K562 (cell line): Measurements from ENCODE around the gene NCOA6. TPM values are rescaled to one million over a fixed set of nuclear protein-coding genes. Genes with fewer than 3 reads are reported as not detected.

Source experiments
- EGR1 ChIP-seq: fragments of 450-650 bp; conservative IDR thresholded peaks from 2 replicates; pipeline ENCODE4 v1.6.1; 2017; ENCODE audit warnings: mild to moderate bottlenecking
- FOXK1 ChIP-seq: sonication (generic); formaldehyde crosslinking; IDR thresholded peaks from 2 replicates; pipeline ENCODE4 v1.8.0; 2022; ENCODE audit warnings: missing genetic modification reagents, mild to moderate bottlenecking, borderline replicate concordance
- HDAC1 ChIP-seq, 2 experiments: fragments of 450-650 bp; IDR thresholded peaks; 2 replicates each; pipeline ENCODE4 v1.6.1; 2016 to 2017; ENCODE audit warnings: inconsistent platforms in 1 of 2, mild to moderate bottlenecking in 1 of 2, moderate library complexity in 1 of 2
- KHSRP ChIP-seq: fragments of 450-650 bp; IDR thresholded peaks from 2 replicates; pipeline ENCODE4 v1.6.1; 2017
- MCM7 ChIP-seq, 2 experiments: fragments of 450-650 bp; IDR thresholded peaks; 2 replicates each; pipeline ENCODE4 v1.6.1; 2016 to 2018
- SP2 ChIP-seq: IDR thresholded peaks from 2 replicates; pipeline ENCODE4 v1.6.1; 2011; ENCODE audit warnings: mild to moderate bottlenecking, low read depth, low read length, moderate library complexity; ENCODE audit not compliant: poor library complexity, severe bottlenecking; ENCODE audit errors: extremely low read depth
- TCF7L2 ChIP-seq: fragments of 150-350 bp; IDR thresholded peaks from 2 replicates; pipeline ENCODE4 v1.6.1; 2016; ENCODE audit warnings: low read depth, mild to moderate bottlenecking, low read length, moderate library complexity
- ZSCAN32 ChIP-seq: fragments of 450-650 bp; formaldehyde crosslinking; IDR thresholded peaks from 2 replicates; pipeline ENCODE4 v1.4.0; 2020; ENCODE audit warnings: mild to moderate bottlenecking, moderate library complexity
- ZZZ3 ChIP-seq: fragments of 450-650 bp; IDR thresholded peaks from 2 replicates; pipeline ENCODE4 v1.6.1; 2016; ENCODE audit warnings: antibody characterized with exemption, mild to moderate bottlenecking, moderate library complexity
- polyA plus RNA-seq, 8 experiments: library from polyadenylated mRNA; depleted of rRNA in 4 of 8; stranded (reverse) in 5 of 8; unstranded in 3 of 8; fragments of >200 nt; fragmentation: Nextera tagmentation in 2 of 8; fragmentation: Illumina TruSeq in 1 of 8; extraction: Ambion mirVana in 2 of 8; extraction: Trizol in 1 of 8; gene quantifications; 2 replicates each; pipeline versions ENCODE4 v1.2.1 to v1.2.3, GENCODE V29; 2011 to 2014; ENCODE audit warnings: inconsistent platforms in 1 of 8, missing spikeins in 1 of 8
- total RNA-seq, 7 experiments: library from RNA; depleted of rRNA in 6 of 7; stranded (reverse); fragments of >200 nt in 6 of 7; fragmentation: Illumina TruSeq in 2 of 7; extraction: Trizol in 2 of 7; gene quantifications; 2 replicates each; pipeline versions ENCODE4 v1.2.1 to v1.2.3, GENCODE V29; 2011 to 2021; ENCODE audit warnings: low replicate concordance in 1 of 7
- TF ChIP-seq, protein P1 (sequence below): fragments of 250-450 bp; sonication (Bioruptor Pico); IDR thresholded peaks from 2 replicates; pipeline ENCODE4 v1.5.0; 2020; ENCODE audit warnings: mild to moderate bottlenecking
- TF ChIP-seq, protein P2 (sequence below): sonication (generic); formaldehyde crosslinking; IDR thresholded peaks from 2 replicates; pipeline ENCODE4 v1.8.0; 2022; ENCODE audit warnings: mild to moderate bottlenecking, missing genetic modification reagents
- TF ChIP-seq, protein P3 (sequence below): fragments of 450-650 bp; conservative IDR thresholded peaks from 2 replicates; pipeline ENCODE4 v1.6.1; 2016; ENCODE audit warnings: missing genetic modification characterization, low read depth, mild to moderate bottlenecking, control low read depth, missing compliant biosample characterization
- TF ChIP-seq, protein P4 (sequence below): fragments of 200-600 bp; sonication (generic); IDR thresholded peaks from one replicate; pipeline ENCODE4 v1.6.1; 2012; ENCODE audit warnings: mild to moderate bottlenecking, low read depth, low read length, inconsistent platforms

Gene NCOA6
- total and polyA plus RNA-seq, 9 of the 15 experiments (the other 6 are each of a cell fraction or from before 2014, with no cell fraction given) = 6.1 to 25.0 (median 9.5) TPM

DNA sequence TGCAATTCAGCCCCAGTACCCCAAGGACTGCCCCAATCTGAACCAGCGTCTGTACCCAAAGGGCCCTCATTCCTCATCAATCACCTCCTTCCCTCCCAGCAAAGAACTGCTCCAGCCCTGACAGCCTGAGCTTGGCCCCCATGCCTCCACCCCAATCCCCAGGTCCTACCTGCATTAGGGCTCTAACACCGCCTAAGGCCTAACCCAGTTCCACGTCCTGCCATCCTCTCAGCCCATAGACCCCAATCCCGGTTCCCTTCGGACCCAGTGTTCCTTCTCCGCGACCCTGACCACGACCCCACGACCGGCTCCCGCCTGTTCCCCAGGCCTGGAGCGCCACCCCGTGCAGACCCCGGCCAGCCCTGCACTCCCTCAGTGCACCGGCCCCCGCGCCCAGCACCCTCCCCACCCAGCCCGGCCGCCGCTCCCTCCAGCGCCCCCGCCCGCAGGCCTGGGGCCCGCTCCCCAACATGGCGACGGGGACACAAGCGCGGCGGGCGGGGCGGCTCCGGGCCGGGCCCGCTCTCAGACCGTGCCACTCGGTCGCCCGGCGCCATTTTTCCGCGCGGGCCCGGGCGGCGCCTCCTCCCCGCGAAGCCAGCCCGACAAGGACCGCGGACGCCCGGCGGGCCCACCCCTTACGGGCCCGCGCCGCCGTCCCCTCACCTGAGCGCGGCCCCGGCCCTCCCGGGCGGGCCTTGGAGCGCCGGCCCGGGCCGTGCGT, 483 bp downstream of the NCOA6 start (continued):
- no peak for TF ChIP-seq FOXK1 (CRISPR knock-in tag)
- TF ChIP-seq MCM7 (IDR thresholded peaks at IDR 0.05) = no peak
- TF ChIP-seq HDAC1 (IDR thresholded peaks at IDR 0.05) = peak in 1 of 2 experiments; percentile 61; a peak in 2 of 4 replicates
- TF ChIP-seq, protein P1, sequence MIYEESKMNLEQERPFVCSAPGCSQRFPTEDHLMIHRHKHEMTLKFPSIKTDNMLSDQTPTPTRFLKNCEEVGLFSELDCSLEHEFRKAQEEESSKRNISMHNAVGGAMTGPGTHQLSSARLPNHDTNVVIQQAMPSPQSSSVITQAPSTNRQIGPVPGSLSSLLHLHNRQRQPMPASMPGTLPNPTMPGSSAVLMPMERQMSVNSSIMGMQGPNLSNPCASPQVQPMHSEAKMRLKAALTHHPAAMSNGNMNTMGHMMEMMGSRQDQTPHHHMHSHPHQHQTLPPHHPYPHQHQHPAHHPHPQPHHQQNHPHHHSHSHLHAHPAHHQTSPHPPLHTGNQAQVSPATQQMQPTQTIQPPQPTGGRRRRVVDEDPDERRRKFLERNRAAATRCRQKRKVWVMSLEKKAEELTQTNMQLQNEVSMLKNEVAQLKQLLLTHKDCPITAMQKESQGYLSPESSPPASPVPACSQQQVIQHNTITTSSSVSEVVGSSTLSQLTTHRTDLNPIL (CRISPR knock-in tag) = no peak
- no peak for TF ChIP-seq ZSCAN32 (CRISPR knock-in tag)
- TF ChIP-seq, protein P2, sequence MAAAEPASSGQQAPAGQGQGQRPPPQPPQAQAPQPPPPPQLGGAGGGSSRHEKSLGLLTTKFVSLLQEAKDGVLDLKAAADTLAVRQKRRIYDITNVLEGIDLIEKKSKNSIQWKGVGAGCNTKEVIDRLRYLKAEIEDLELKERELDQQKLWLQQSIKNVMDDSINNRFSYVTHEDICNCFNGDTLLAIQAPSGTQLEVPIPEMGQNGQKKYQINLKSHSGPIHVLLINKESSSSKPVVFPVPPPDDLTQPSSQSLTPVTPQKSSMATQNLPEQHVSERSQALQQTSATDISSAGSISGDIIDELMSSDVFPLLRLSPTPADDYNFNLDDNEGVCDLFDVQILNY (CRISPR knock-in tag) = no peak
- no peak for TF ChIP-seq TCF7L2
- TF ChIP-seq SP2 = no peak
- no peak for TF ChIP-seq EGR1
- no peak for TF ChIP-seq ZZZ3
- no peak for TF ChIP-seq KHSRP
- TF ChIP-seq, protein P3, sequence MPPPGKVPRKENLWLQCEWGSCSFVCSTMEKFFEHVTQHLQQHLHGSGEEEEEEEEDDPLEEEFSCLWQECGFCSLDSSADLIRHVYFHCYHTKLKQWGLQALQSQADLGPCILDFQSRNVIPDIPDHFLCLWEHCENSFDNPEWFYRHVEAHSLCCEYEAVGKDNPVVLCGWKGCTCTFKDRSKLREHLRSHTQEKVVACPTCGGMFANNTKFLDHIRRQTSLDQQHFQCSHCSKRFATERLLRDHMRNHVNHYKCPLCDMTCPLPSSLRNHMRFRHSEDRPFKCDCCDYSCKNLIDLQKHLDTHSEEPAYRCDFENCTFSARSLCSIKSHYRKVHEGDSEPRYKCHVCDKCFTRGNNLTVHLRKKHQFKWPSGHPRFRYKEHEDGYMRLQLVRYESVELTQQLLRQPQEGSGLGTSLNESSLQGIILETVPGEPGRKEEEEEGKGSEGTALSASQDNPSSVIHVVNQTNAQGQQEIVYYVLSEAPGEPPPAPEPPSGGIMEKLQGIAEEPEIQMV (tag) = no peak
- TF ChIP-seq, protein P4, sequence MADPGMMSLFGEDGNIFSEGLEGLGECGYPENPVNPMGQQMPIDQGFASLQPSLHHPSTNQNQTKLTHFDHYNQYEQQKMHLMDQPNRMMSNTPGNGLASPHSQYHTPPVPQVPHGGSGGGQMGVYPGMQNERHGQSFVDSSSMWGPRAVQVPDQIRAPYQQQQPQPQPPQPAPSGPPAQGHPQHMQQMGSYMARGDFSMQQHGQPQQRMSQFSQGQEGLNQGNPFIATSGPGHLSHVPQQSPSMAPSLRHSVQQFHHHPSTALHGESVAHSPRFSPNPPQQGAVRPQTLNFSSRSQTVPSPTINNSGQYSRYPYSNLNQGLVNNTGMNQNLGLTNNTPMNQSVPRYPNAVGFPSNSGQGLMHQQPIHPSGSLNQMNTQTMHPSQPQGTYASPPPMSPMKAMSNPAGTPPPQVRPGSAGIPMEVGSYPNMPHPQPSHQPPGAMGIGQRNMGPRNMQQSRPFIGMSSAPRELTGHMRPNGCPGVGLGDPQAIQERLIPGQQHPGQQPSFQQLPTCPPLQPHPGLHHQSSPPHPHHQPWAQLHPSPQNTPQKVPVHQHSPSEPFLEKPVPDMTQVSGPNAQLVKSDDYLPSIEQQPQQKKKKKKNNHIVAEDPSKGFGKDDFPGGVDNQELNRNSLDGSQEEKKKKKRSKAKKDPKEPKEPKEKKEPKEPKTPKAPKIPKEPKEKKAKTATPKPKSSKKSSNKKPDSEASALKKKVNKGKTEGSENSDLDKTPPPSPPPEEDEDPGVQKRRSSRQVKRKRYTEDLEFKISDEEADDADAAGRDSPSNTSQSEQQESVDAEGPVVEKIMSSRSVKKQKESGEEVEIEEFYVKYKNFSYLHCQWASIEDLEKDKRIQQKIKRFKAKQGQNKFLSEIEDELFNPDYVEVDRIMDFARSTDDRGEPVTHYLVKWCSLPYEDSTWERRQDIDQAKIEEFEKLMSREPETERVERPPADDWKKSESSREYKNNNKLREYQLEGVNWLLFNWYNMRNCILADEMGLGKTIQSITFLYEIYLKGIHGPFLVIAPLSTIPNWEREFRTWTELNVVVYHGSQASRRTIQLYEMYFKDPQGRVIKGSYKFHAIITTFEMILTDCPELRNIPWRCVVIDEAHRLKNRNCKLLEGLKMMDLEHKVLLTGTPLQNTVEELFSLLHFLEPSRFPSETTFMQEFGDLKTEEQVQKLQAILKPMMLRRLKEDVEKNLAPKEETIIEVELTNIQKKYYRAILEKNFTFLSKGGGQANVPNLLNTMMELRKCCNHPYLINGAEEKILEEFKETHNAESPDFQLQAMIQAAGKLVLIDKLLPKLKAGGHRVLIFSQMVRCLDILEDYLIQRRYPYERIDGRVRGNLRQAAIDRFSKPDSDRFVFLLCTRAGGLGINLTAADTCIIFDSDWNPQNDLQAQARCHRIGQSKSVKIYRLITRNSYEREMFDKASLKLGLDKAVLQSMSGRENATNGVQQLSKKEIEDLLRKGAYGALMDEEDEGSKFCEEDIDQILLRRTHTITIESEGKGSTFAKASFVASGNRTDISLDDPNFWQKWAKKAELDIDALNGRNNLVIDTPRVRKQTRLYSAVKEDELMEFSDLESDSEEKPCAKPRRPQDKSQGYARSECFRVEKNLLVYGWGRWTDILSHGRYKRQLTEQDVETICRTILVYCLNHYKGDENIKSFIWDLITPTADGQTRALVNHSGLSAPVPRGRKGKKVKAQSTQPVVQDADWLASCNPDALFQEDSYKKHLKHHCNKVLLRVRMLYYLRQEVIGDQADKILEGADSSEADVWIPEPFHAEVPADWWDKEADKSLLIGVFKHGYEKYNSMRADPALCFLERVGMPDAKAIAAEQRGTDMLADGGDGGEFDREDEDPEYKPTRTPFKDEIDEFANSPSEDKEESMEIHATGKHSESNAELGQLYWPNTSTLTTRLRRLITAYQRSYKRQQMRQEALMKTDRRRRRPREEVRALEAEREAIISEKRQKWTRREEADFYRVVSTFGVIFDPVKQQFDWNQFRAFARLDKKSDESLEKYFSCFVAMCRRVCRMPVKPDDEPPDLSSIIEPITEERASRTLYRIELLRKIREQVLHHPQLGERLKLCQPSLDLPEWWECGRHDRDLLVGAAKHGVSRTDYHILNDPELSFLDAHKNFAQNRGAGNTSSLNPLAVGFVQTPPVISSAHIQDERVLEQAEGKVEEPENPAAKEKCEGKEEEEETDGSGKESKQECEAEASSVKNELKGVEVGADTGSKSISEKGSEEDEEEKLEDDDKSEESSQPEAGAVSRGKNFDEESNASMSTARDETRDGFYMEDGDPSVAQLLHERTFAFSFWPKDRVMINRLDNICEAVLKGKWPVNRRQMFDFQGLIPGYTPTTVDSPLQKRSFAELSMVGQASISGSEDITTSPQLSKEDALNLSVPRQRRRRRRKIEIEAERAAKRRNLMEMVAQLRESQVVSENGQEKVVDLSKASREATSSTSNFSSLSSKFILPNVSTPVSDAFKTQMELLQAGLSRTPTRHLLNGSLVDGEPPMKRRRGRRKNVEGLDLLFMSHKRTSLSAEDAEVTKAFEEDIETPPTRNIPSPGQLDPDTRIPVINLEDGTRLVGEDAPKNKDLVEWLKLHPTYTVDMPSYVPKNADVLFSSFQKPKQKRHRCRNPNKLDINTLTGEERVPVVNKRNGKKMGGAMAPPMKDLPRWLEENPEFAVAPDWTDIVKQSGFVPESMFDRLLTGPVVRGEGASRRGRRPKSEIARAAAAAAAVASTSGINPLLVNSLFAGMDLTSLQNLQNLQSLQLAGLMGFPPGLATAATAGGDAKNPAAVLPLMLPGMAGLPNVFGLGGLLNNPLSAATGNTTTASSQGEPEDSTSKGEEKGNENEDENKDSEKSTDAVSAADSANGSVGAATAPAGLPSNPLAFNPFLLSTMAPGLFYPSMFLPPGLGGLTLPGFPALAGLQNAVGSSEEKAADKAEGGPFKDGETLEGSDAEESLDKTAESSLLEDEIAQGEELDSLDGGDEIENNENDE = no peak
